Chondrocyte (in vitro differentiated cells): Measurements from ENCODE around the gene SMG1. TPM values are rescaled to one million over a fixed set of nuclear protein-coding genes. Genes with fewer than 3 reads are reported as not detected.
A peak's percentile ranks its signal among the peaks of the same experiment; 100 is the strongest.
"Not testable (repeated sequence)": the region's sequence is repeated elsewhere in the genome, so short reads cannot be mapped to it uniquely, and the experiment has no call there.

Experiments used
- DNase-seq: peaks from one replicate; pipeline ENCODE4 v3.0.0; 2021; ENCODE audit warnings: mixed read lengths, low spot score
- H3K27ac Mint-ChIP-seq: one replicate; pipeline ENCODE4 v1.8.0; 2021; ENCODE audit warnings: mild to moderate bottlenecking, moderate library complexity, mixed read lengths; ENCODE audit not compliant: unreplicated experiment
- H3K27me3 Mint-ChIP-seq: 2 replicates; pipeline ENCODE4 v1.8.0; 2021; ENCODE audit warnings: low read depth, mixed read lengths
- H3K36me3 Mint-ChIP-seq: 2 replicates; pipeline ENCODE4 v1.8.0; 2021; ENCODE audit warnings: low read depth, mixed read lengths
- H3K4me1 Mint-ChIP-seq: 2 replicates; pipeline ENCODE4 v1.8.0; 2021; ENCODE audit warnings: low read depth, mild to moderate bottlenecking, mixed read lengths
- H3K4me3 Mint-ChIP-seq: one replicate; pipeline ENCODE4 v1.8.0; 2021; ENCODE audit warnings: mild to moderate bottlenecking, moderate library complexity, mixed read lengths; ENCODE audit not compliant: unreplicated experiment
- H3K9me3 Mint-ChIP-seq: 2 replicates; pipeline ENCODE4 v1.8.0; 2021; ENCODE audit warnings: low read depth, mixed read lengths
- total RNA-seq: library from RNA; stranded (reverse); gene quantifications from 3 replicates; pipeline ENCODE4 v1.2.1, GENCODE V29; 2021
- TF ChIP-seq, protein P1 (sequence below): fragments of 200-600 bp; sonication (generic); IDR thresholded peaks from 2 replicates; pipeline ENCODE4 v1.5.0; 2021; ENCODE audit warnings: antibody characterized with exemption, mild to moderate bottlenecking, moderate library complexity

The SMG1 gene
- total RNA-seq, 1 donor from 2014 or later = 61.3 TPM

DNA sequence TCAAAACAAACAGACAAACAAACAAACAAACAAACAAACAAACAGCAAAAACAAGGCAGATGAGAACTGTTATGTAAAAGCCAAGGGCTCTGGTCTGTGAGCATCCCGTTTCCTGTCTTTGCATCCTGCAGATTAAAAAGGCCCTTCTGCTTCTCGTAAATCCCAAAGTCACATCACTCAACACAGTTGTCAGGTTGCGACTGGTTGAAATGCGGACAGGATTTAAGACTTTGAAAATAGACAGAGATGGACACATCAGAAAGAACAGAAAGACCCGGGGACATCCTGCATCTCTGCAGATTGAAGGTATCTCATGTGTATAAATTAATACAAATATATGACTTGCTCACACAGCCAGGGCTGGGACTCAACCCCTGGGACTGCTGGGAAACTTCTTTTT, 39.3 kb upstream of the SMG1 start:
- no peaks in the 10 kb centered on the region for H3K36me3 Mint-ChIP-seq

DNA sequence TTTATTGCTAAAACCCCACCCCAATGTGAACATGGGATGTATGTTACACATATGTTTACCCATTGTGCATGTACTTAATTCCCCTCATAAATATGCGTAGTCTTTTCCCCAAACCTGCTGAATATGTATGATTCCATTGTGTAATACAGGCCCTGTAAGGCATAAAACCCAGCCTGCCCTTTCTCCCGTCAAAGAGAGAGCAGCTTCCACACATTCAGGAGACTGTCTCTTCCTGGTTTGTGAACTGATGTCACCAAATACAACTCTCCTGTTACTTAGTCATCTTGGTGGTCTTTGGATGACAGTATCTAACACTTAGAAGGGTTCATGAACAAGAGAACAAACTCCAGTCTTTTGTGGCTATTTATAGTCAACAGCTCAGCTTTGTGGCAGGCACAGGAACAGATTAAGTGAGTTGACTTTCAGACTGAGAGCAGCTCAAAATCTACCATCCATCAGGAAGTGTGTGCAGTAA, 32.9 kb upstream of the SMG1 start:
- H3K27ac Mint-ChIP-seq = peak overlapping the region; percentile 82
- H3K27me3 Mint-ChIP-seq = peaks cover 12% of the 10 kb centered on the region
- no peak for DNase-seq
- no peaks in the 10 kb centered on the region for H3K36me3 Mint-ChIP-seq
- TF ChIP-seq, protein P1, sequence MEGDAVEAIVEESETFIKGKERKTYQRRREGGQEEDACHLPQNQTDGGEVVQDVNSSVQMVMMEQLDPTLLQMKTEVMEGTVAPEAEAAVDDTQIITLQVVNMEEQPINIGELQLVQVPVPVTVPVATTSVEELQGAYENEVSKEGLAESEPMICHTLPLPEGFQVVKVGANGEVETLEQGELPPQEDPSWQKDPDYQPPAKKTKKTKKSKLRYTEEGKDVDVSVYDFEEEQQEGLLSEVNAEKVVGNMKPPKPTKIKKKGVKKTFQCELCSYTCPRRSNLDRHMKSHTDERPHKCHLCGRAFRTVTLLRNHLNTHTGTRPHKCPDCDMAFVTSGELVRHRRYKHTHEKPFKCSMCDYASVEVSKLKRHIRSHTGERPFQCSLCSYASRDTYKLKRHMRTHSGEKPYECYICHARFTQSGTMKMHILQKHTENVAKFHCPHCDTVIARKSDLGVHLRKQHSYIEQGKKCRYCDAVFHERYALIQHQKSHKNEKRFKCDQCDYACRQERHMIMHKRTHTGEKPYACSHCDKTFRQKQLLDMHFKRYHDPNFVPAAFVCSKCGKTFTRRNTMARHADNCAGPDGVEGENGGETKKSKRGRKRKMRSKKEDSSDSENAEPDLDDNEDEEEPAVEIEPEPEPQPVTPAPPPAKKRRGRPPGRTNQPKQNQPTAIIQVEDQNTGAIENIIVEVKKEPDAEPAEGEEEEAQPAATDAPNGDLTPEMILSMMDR = no peak
- H3K4me1 Mint-ChIP-seq = peaks cover 6% of the 10 kb centered on the region
- H3K4me3 Mint-ChIP-seq = no peak overlapping the region
- no peaks in the 10 kb centered on the region for H3K9me3 Mint-ChIP-seq

More for the DNA sequence above, 39.3 kb upstream of the SMG1 start:
- H3K27ac Mint-ChIP-seq = no peak overlapping the region
- peaks cover 5% of the 10 kb centered on the region for H3K4me1 Mint-ChIP-seq
- DNase-seq = no peak
- no peaks in the 10 kb centered on the region for H3K27me3 Mint-ChIP-seq
- no peaks in the 10 kb centered on the region for H3K9me3 Mint-ChIP-seq
- H3K4me3 Mint-ChIP-seq = no peak overlapping the region
- TF ChIP-seq, protein P1 = no peak

DNA sequence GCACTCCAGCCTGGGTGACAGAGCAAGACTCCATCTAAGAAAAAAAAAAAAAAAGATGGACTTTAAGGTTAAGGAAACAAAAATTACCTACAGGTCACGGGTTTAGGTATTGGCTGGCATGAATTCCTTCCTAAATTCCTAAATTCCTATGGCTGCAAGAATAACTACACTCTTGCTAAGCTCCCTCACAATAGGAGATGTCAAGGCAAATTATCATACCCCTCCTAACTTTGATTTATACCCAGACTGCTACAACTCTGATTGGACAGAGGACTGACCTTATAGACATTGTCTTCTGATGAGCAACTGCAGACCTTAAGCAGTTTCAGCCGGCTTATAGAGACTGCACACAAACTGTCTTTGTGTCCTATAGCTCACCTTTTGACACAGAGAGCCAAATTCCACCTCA, 32.4 kb upstream of the SMG1 start:
- no peak for DNase-seq
- Mint-ChIP-seq H3K36me3 (no peaks in the 10 kb centered on the region), H3K9me3 (no peaks in the 10 kb centered on the region), H3K27me3 (peaks cover 12% of the 10 kb centered on the region), H3K4me3 (no peak overlapping the region), H3K4me1 (peaks cover 6% of the 10 kb centered on the region), H3K27ac (no peak overlapping the region)
- TF ChIP-seq, protein P1 = no peak

DNA sequence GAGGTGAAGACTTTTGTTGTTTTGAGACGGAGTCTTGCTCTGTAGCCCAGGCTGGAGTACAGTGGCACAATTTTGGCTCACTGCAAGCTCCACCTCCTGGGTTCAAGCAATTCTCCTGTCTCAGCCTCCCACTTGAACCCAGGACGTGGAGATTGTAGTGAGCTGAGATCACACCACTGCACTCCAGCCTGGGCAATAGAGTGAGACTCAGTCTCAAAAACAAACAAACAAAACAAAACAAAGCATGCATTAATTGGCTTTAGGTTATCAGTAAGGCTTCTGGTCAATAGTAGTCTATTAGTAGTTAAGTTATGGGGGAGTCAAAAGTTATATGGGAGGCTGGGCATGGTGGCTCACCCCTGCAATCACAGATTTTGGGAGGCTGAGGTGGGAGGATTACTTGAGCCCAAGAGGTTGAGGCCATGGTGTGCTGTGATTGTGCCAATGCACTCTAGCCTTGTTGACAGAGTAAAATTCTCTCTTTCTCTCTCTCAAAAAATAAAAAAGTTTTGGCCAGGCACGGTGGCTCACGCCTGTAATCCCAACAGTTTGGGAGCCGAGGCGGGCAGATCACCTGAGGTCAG, 30.5 kb upstream of the SMG1 start:
- not testable (repeated sequence) for H3K4me1 Mint-ChIP-seq, H3K4me3 Mint-ChIP-seq
- H3K27me3 Mint-ChIP-seq = peaks cover 12% of the 10 kb centered on the region

DNA sequence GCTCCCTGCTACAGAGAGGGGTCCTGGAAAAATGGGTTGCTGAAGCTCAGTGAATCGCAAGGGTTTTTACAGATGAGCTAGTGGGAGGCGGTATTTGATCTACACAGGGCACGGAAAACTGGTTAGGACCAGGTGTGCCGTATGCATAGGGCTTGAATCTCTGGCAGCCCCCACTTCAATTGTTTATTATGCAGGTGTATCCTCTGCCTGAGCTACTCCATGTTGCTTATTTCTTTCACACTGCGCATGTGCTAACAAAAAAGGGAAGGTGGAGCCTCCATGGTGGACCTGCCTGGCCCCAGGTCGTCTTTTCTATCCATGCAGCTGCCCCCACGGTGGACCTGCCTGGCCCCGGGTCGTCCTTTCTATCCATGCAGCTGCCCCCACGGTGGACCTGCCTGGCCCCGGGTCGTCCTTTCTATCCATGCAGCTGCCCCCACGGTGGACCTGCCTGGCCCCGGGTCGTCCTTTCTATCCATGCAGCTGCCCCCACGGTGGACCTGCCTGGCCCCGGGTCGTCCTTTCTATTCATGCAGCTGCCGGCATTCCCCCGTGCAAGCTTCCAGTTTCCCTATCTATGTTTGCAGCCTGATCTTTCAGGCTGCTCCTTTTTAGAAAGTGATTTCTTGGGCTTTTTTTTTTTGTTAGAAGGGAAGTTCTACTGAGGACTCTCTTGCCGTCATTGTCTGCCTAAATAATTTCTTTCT, 29.8 kb upstream of the SMG1 start:
- H3K36me3 Mint-ChIP-seq, H3K4me3 Mint-ChIP-seq, DNase-seq, H3K27ac Mint-ChIP-seq, H3K4me1 Mint-ChIP-seq, H3K9me3 Mint-ChIP-seq: not testable (repeated sequence)
- H3K27me3 Mint-ChIP-seq = peaks cover 12% of the 10 kb centered on the region

More for the DNA sequence above, 30.5 kb upstream of the SMG1 start:
- H3K9me3 Mint-ChIP-seq, DNase-seq, H3K27ac Mint-ChIP-seq, H3K36me3 Mint-ChIP-seq: not testable (repeated sequence)

DNA sequence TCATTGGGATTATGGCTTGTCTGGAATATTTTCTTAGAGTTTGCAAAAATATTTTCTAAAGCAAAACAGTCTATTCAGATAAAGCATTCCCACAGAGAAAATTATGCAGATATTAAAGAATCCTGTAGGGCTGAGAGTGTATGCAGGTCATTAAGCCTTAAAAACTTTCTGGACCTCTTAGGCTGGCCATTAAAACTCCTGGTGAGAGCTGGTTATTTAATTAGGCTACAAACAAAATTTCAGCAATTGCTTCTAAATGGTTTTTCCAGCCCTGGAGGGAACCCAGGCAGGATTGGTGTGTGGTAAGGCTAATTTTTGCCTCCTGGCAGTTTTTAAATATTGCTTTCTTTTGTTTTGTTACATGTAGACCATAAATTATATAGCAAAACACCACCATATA, 27.3 kb upstream of the SMG1 start:
- H3K36me3 Mint-ChIP-seq = no peaks in the 10 kb centered on the region
- no peaks in the 10 kb centered on the region for H3K9me3 Mint-ChIP-seq
- no peaks in the 10 kb centered on the region for H3K4me1 Mint-ChIP-seq
- TF ChIP-seq, protein P1 = no peak
- no peak overlapping the region for H3K27ac Mint-ChIP-seq
- peaks cover 12% of the 10 kb centered on the region for H3K27me3 Mint-ChIP-seq
- DNase-seq = no peak
- H3K4me3 Mint-ChIP-seq = no peak overlapping the region
